ENCODE data around the gene ZNF32. TPM values are rescaled to one million over a fixed set of nuclear protein-coding genes. Genes with fewer than 3 reads are reported as not detected.

ZNF32 gene
- total and polyA plus RNA-seq, 2 donors (not counting 1 experiment from before 2014, with no cell fraction given), result 29.0 to 29.6 TPM

GRCh38 chr10:43674553-43675210, 26.0 kb upstream of the ZNF32 start:
- 78% methylated on average over 6 of the region's 13 CpGs for WGBS (ENCODE audit: insufficient coverage)
- H3K4me1 Mint-ChIP-seq, result no peaks in the 10 kb centered on the region

More at GRCh38 chr10:43674553-43675210, 26.0 kb upstream of the ZNF32 start:
- Histone ChIP-seq H3K79me2 (ENCODE audit: control insufficient read depth, insufficient read depth, low read length) (no peaks in the 10 kb centered on the region), H3K36me3 (replicated peaks in 1 of 2; ENCODE audit: control extremely low read depth in 1 of 2, control insufficient read depth in 1 of 2, extremely low read depth in 1 of 2, insufficient read depth in 2 of 2, low read length in 1 of 2) (no peaks in the 10 kb centered on the region), H4K20me1 (ENCODE audit: control insufficient read depth, insufficient read depth, low read length, poor library complexity, severe bottlenecking) (no peaks in the 10 kb centered on the region), H3K27me3 (replicated peaks in 1 of 4; ENCODE audit: control extremely low read depth in 1 of 4, control insufficient read depth in 3 of 4, insufficient read depth in 4 of 4, low read length in 3 of 4) (peaks cover 0 to 22% (median 2%) of the 10 kb centered on the region in 4 experiments), H3K9me3 (ENCODE audit: control extremely low read depth in 1 of 3, control insufficient read depth in 2 of 3, insufficient read depth in 1 of 3, low read length in 2 of 3) (no peaks in the 10 kb centered on the region), H2AFZ (ENCODE audit: insufficient read depth, low read depth, low read length, poor library complexity, severe bottlenecking) (no peak overlapping the region), H3K9ac (ENCODE audit: low read length) (no peak overlapping the region), H3K4me3 (ENCODE audit: control extremely low read depth in 1 of 5, extremely low read depth in 1 of 5, insufficient read depth in 1 of 5, low read depth in 2 of 5, low read length in 4 of 5) (no peak overlapping the region), H3K4me1 (ENCODE audit: control insufficient read depth in 2 of 2, insufficient read depth in 2 of 2, low read length in 2 of 2) (no peaks in the 10 kb centered on the region), H3K27ac (ENCODE audit: low read length in 2 of 2) (no peak overlapping the region), H3K4me2 (replicated peaks; ENCODE audit: low read depth, low read length, poor library complexity, severe bottlenecking) (no peak overlapping the region)
- no peak for ATAC-seq (ENCODE audit: low read depth)
- POLR2A ChIA-PET, result no interaction called here
- H3K27me3 Mint-ChIP-seq, result peaks cover 34% of the 10 kb centered on the region
- no peaks in the 10 kb centered on the region for H3K9me3 Mint-ChIP-seq (ENCODE audit: insufficient read depth)
- DNase-seq, result no peak
- TF ChIP-seq CTCF (IDR thresholded peaks at IDR 0.05), result no peak
- TF ChIP-seq EZH2 (IDR thresholded peaks at IDR 0.05; ENCODE audit: borderline replicate concordance, insufficient read depth, low read depth, low read length, poor library complexity, severe bottlenecking), result no peak
- H3K27ac Mint-ChIP-seq, result no peak overlapping the region
- intact Hi-C loops (cut with micrococcal nuclease), result loop anchor here (10.0 kb wide), 1 partner anchor 710 kb away; the partner anchor contains the start of gene CXCL12
- H3K4me3 Mint-ChIP-seq, result no peak overlapping the region
- CTCF ChIA-PET, result interaction anchor here (1.2 to 2.7 kb wide), 3 partner anchors 18 to 1188 kb away, joined by 3 to 25 read pairs (median 7); no protein-coding TSS in a partner anchor

Data from B cell (primary cell).